Hypothalamus (tissue), 51 donors: ENCODE data around the gene EGLN3.

Experiments
- DNase-seq, 51 donors: peaks; one replicate each; lab custom pipeline; 2025; lab: John Stamatoyannopoulos, UW

EGLN3 gene

GRCh38 chr14:33916663-33917565 is 34.0 kb downstream of the EGLN3 start:
- no peak for DNase-seq

GRCh38 chr14:33915682-33916081 is 35.2 kb downstream of the EGLN3 start:
- DNase-seq = no peak

DNA sequence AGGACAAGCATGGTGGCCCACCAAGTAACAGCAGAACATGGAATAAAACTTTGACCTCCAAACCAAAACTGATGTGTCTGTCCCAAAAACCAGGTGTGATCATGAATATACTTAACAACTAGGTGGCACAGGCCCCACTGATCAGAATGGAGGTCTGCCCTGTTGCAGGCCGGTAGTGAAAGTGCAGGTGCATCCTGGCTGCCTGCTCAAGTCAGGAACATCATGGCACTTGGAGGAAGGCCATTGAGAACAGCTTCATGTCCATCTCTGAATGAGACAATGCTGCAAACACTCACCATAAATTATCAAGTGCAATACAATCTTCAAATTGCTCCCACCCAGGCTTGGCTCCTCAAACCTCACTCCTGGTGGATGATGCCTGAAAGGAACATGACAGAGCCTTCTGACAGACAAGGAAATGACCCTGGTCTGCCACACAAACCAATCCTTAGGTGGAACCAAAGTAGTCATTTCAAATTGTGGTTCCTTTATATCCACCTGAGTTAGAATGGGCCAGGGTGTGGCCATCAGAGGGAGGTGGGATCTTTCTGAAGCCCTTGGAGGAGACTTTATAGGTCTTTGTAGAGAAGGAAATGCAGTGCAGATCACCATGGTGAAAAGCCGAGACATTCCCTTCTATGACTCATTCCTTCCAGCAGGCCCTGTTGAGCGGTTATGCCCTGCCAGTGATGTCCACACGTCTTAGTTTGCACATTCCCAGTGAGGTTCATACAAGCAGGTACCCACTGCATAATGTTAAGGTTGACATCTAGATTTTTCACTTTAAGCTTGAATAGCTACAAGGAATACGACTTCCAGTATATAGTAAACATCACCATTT is 36.0 kb downstream of the EGLN3 start:
- no peak for DNase-seq

DNA sequence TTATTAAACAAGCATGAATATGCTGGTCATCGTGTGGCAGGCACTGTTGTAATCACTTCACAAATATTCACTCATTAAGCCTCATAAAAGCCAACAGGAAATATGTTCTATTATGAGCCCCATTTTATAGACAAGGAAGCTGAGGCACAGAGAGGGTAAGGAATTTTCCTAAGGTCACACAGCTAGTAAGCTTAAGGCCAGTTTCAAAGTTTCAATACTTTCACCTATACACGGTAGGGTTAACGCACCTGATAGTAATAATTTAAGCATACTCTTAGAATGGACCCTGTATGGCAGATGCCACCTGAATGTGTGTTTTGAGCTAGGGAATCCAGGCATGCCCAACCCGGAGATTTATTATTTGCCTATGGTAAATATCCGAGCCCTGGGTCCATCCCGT is 39.8 kb downstream of the EGLN3 start:
- DNase-seq = no peak

GRCh38 chr14:33910435-33910834 is 40.4 kb downstream of the EGLN3 start:
- DNase-seq = no peak

- no peak for DNase-seq
Observed at GRCh38 chr14:33909380-33910084, 41.3 kb downstream of the EGLN3 start.

DNA sequence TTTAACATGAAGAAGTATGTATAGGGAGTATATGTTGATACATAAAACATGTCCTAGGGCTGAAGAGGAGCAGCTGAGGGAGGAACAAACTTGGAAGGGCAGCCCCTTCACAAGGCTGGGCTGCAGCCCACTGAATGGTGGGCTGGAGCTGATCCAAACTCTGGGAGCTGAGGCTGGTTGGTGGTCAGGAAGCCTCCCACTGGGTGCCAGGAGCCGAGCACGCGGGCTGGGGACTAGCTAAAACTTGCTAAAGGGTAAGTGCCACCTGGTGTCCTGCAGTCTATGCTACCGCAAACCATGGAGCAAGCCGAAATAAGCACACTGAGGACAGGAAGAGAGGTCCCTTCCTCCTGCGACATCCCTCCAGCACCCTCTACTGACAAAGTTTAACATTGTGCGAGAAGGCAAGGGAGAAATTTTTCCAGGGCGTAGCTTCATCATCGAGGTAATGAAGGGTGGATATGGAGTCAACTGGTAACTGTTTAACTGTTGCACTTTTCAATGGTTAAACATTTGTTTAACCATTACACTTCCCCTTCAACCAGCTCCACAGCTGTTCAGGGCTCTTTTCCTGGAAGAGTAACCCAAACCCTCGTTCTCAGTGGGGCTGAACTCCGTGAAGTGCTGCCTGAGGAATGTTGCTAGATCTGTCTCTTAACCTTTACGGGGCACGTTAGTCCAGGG is 42.2 kb downstream of the EGLN3 start:
- no peak for DNase-seq

- DNase-seq = no peak
Observed at GRCh38 chr14:33906968-33907367, 43.9 kb downstream of the EGLN3 start.

DNA sequence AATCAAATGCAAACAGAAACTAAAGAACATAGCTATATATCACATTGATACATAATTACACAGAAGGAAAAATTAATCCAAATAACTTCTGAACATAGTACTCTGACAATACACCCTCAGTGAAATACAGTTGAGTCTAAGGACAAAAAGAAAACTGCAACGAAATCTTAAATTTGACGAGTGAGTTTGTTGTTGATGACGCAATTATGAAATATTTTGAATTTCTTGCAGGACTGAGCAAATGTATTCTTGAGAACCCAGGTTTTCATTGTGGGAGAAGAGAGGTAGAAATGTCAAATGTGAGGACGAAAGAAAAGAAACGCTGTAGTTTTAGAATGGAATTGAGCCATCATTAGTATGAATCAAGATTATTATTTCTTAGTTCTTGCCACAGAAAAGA is 46.3 kb downstream of the EGLN3 start:
- no peak for DNase-seq

- DNase-seq = no peak
Observed at GRCh38 chr14:33903369-33903768, 47.5 kb downstream of the EGLN3 start.

DNA sequence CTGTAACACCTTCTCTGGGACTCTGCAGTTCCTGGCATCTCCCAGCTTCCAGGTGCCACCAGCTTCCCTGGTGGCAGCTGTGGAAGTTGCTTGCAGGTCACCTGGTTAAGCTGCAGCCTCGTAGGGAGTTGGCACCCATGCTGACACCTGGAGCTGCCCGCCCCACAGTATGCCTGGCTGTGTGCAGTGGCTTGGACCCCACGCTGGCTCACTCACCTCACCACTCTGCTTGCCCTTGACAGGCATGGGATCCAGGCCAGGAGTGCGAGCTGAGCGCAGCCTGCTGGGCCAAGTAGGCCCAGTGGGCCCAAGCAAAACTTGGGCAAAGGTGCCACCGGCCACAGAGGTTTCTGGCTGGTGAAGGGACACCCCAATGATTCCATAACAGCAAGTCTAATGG is 48.5 kb downstream of the EGLN3 start:
- no peak for DNase-seq

DNA sequence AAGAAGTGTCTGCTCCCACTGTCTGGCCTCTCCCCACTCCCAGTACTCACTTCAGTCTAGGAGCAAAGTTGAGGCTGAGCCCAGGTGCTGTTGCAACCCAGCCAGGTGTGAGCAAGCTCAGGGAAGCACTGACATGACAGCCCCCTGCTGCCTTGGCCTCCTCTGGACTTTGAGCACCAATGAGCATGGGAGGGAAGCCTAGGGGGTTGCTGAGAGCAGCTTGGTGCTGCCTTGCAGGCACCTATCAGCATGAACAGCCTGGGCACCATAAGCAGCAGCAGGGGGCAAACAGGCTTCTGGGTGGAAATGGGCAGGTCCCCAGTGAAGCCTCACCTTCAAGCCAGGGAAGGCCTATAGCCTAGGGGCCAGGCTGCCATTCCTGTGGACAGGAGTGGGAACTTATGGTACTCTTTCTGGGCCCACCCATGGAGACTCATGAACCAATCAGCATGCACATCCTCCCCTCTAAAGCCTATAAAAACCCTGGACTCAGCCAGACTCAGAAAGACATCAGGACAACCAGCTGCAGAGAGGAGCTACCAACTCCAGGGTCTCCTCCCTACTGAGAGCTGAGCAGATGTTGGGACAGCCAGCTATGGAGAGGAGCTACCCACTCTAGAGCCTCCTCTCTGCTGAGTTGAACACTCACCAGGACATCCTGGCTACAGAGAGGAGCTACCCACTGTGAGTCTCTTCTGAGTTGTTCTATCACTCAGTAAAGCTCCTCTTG is 49.3 kb downstream of the EGLN3 start:
- no peak for DNase-seq

DNA sequence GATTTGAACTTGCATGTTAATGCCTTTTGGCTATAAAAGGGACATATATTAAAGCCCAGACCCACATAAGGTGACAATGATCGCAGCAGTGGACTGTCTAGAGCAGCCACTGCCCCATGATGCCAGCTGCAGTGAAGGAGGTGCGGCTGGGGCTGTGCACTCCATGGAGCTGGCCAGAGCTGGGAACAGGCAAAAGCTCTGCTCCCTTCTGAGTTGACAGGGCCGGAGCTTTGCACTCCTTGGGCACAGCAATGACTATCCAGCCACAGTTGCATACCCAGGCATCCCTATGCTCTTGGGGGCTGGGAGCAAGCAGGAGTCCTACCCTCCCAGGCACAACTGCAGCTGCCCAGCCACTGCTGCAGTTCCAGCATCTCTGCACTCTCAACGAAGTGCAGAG is 50.2 kb downstream of the EGLN3 start:
- no peak for DNase-seq

GRCh38 chr14:33899723-33900341 is 51.0 kb downstream of the EGLN3 start:
- no peak for DNase-seq

- no peak for DNase-seq
Observed at GRCh38 chr14:33897878-33898535, 52.9 kb downstream of the EGLN3 start.

DNA sequence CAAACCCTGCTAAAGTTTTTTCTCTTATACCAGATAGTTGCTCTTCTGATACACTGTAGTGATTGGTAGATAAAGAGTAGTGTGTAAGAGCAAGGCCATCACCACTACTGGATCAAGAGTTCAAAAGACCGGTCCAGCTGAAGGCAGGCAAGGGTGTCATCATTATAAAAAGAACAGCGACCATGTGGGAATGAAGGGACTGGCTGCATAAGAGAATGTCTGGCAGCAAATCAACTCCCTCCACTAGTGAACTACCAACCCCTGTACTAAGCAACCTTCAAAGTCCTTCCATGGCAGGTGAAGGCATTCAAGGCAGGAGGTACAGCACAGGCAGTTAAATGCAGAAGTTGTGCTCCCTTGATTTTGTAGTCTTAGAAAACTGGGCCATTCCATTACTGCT is 53.5 kb downstream of the EGLN3 start:
- no peak for DNase-seq

DNA sequence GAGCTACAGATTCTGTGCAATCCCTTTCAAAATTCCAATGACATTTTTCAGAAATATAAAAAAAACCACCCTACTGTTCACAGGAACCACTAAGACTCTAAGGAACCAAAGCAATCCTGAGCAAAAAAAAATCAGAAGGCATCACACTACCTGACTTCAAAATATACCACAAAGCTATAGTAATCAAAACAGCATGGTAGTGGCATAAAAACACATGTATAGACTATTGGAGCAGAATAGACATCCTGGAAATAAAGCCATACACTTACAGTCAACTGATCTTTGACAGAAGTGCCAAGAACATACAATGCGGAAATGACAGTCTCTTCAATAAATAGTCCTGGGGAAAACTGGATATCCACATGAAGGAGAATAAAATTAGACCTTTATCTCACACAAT is 56.5 kb downstream of the EGLN3 start:
- no peak for DNase-seq

- DNase-seq = no peak
Observed at GRCh38 chr14:33891700-33892099, 59.2 kb downstream of the EGLN3 start.

GRCh38 chr14:33884916-33885315 is 66.0 kb downstream of the EGLN3 start:
- DNase-seq = no peak
